NCI-H1436 (cell line): ENCODE measurements around the gene TFDP2.
"Not testable (repeated sequence)": the region's sequence is repeated elsewhere in the genome, so short reads cannot be mapped to it uniquely, and the experiment has no call there.

Experiments used
- DNase-seq: peaks from one replicate; lab custom pipeline; 2025; lab: John Stamatoyannopoulos, UW

The TFDP2 gene

GRCh38 chr3:142019794-142020320 is 129.5 kb downstream of the TFDP2 start:
- no peak for DNase-seq

GRCh38 chr3:142013993-142014392 is 135.4 kb downstream of the TFDP2 start:
- no peak for DNase-seq

- DNase-seq = no peak
These were observed 135.9 kb downstream of the TFDP2 start for GRCh38 chr3:142013326-142013980.

- DNase-seq = no peak
These were observed 140.3 kb downstream of the TFDP2 start for GRCh38 chr3:142009029-142009428.

- no peak for DNase-seq
These were observed 141.5 kb downstream of the TFDP2 start for GRCh38 chr3:142007710-142008399.

- DNase-seq = not testable (repeated sequence)
These were observed 144.4 kb downstream of the TFDP2 start for GRCh38 chr3:142004957-142005356.

GRCh38 chr3:142004025-142004424 is 145.3 kb downstream of the TFDP2 start:
- DNase-seq = no peak

GRCh38 chr3:142003291-142003690 is 146.1 kb downstream of the TFDP2 start:
- DNase-seq = no peak

- no peak for DNase-seq
These were observed 148.9 kb downstream of the TFDP2 start for GRCh38 chr3:142000325-142000870.

GRCh38 chr3:141998669-141999290 is 150.6 kb downstream of the TFDP2 start:
- no peak for DNase-seq

GRCh38 chr3:141996437-141996836 is 152.9 kb downstream of the TFDP2 start:
- no peak for DNase-seq

- no peak for DNase-seq
These were observed 154.5 kb downstream of the TFDP2 start for GRCh38 chr3:141994856-141995255.

GRCh38 chr3:141992512-141992911 is 156.8 kb downstream of the TFDP2 start:
- no peak for DNase-seq

- no peak for DNase-seq
These were observed 162.7 kb downstream of the TFDP2 start for GRCh38 chr3:141986548-141987107.

- DNase-seq = no peak
These were observed 168.3 kb downstream of the TFDP2 start for GRCh38 chr3:141981084-141981483.

GRCh38 chr3:141979050-141979671 is 170.2 kb downstream of the TFDP2 start:
- no peak for DNase-seq

GRCh38 chr3:141974777-141975176 is 174.6 kb downstream of the TFDP2 start:
- not testable (repeated sequence) for DNase-seq

- no peak for DNase-seq
These were observed 176.9 kb downstream of the TFDP2 start for GRCh38 chr3:141972399-141972798.

GRCh38 chr3:141971571-141971970 is 177.8 kb downstream of the TFDP2 start:
- no peak for DNase-seq

- DNase-seq = no peak
These were observed 179.6 kb downstream of the TFDP2 start for GRCh38 chr3:141969711-141970110.

- DNase-seq = no peak
These were observed 183.9 kb downstream of the TFDP2 start for GRCh38 chr3:141965471-141965870.

GRCh38 chr3:141963301-141963700 is 186.0 kb downstream of the TFDP2 start:
- no peak for DNase-seq
